HepG2 (cell line): ENCODE results near the gene CAMK1D. TPM values are rescaled to one million over a fixed set of nuclear protein-coding genes. Genes with fewer than 3 reads are reported as not detected.

Source experiments
- ATAC-seq: fragments of 200-7000 bp; cut with Tn5 transposase; 3 replicates; pipeline ENCODE4 v1.9.1; 2020; ENCODE audit warnings: mild to moderate bottlenecking, moderate library complexity
- Bru-seq: library from RNA; stranded (reverse); fragments of 400-500 nt; gene quantifications from one replicate; lab custom pipeline; 2021; lab: Mats Ljungman, UMichigan
- BruChase-seq, 2 experiments: library from RNA; stranded (reverse); fragments of 400-500 nt; gene quantifications; one replicate each; lab custom pipeline; 2021; lab: Mats Ljungman, UMichigan
- BruUV-seq: library from RNA; stranded (reverse); fragments of 400-500 nt; replicated peaks from 2 replicates; lab custom pipeline; 2021; lab: Mats Ljungman, UMichigan
- CTCF ChIA-PET: fragments of 300-600 bp; formaldehyde crosslinking; extraction: SDS; loops from one replicate; lab custom pipeline; 2021; ENCODE audit warnings: low total read pairs, inconsistent platforms, low intra/inter-chr PET ratio; lab: Yijun Ruan, JAX
- POLR2A ChIA-PET: fragments of 350-600 bp; sonication (Branson Sonifier 250); formaldehyde crosslinking; loops from one replicate; lab custom pipeline; 2020; ENCODE audit warnings: antibody characterized with exemption, inconsistent platforms; lab: Yijun Ruan, JAX
- DNase-seq: peaks from one replicate; pipeline ENCODE4 v3.0.0-alpha.2; 2015; ENCODE audit warnings: low spot score
- FAIRE-seq: peaks from 3 replicates; lab custom pipeline; 2011; peaks lifted over from hg19 to GRCh38; lab: Jason Lieb, UNC
- H2AFZ ChIP-seq: one replicate; pipeline ENCODE4 v1.6.1; 2011; ENCODE audit warnings: low read length, inconsistent platforms
- H3K27ac ChIP-seq: fragments of 300-600 bp; 3 replicates; pipeline ENCODE4 v1.8.0; 2011; ENCODE audit warnings: mixed run types, mild to moderate bottlenecking, mixed read lengths, low read length, inconsistent platforms; ENCODE audit not compliant: insufficient read depth; ENCODE audit errors: extremely low read length
- H3K27me3 ChIP-seq, 2 experiments: fragments of 200-600 bp in 1 of 2; 2 replicates in 1 of 2; 3 replicates in 1 of 2; pipeline versions ENCODE4 v1.6.0 to v1.8.0; 2011; ENCODE audit warnings: low read length in 2 of 2, mild to moderate bottlenecking in 2 of 2, moderate library complexity in 2 of 2, inconsistent platforms in 1 of 2; ENCODE audit not compliant: insufficient read depth in 2 of 2, control insufficient read depth in 1 of 2
- H3K36me3 ChIP-seq, 2 experiments: fragments of 200-600 bp in 1 of 2; replicated peaks in 1 of 2; 2 replicates in 1 of 2; 3 replicates in 1 of 2; pipeline versions ENCODE4 v1.5.1 to v1.8.0; 2011; ENCODE audit warnings: low read length in 2 of 2, inconsistent platforms in 1 of 2; ENCODE audit not compliant: insufficient read depth in 2 of 2, control insufficient read depth in 1 of 2
- H3K4me1 ChIP-seq: 2 replicates; pipeline ENCODE4 v1.5.1; 2012; ENCODE audit warnings: low read length, inconsistent platforms; ENCODE audit not compliant: insufficient read depth
- H3K4me2 ChIP-seq: 2 replicates; pipeline ENCODE4 v1.6.0; 2011; ENCODE audit warnings: low read depth, low read length, inconsistent platforms
- H3K4me3 ChIP-seq, 3 experiments: fragments of 200-600 bp in 1 of 3; sonication (generic), shearing (Covaris generic) in 1 of 3; replicated peaks in 1 of 3; 2 replicates each; pipeline ENCODE4 v1.5.1; 2011 to 2016; ENCODE audit warnings: low read length in 3 of 3, inconsistent platforms in 2 of 3, low read depth in 2 of 3, mild to moderate bottlenecking in 2 of 3, control low read depth in 1 of 3, mixed read lengths in 1 of 3; ENCODE audit not compliant: insufficient read depth in 1 of 3
- H3K79me2 ChIP-seq: one replicate; pipeline ENCODE4 v1.6.1; 2011; ENCODE audit warnings: low read length, inconsistent platforms; ENCODE audit not compliant: insufficient read depth
- H3K9ac ChIP-seq: 2 replicates; pipeline ENCODE4 v1.6.0; 2011; ENCODE audit warnings: mild to moderate bottlenecking, low read depth, low read length, inconsistent platforms; ENCODE audit not compliant: insufficient read depth
- H3K9me3 ChIP-seq: 2 replicates; pipeline ENCODE4 v1.5.1; 2012; ENCODE audit warnings: mild to moderate bottlenecking, low read length
- H4K20me1 ChIP-seq: 2 replicates; pipeline ENCODE4 v1.6.0; 2011; ENCODE audit warnings: inconsistent platforms, mild to moderate bottlenecking, low read length, moderate library complexity; ENCODE audit not compliant: insufficient read depth
- CTCF ChIP-seq: sonication (generic); formaldehyde crosslinking; IDR thresholded peaks from 2 replicates; pipeline ENCODE4 v1.5.0; 2020; ENCODE audit warnings: mild to moderate bottlenecking, missing genetic modification reagents, moderate library complexity
- HNRNPK ChIP-seq: fragments of 200-400 bp; formaldehyde crosslinking; IDR thresholded peaks from 2 replicates; pipeline ENCODE4 v1.6.1; 2018; ENCODE audit warnings: low read length, low read depth, moderate library complexity, mild to moderate bottlenecking; ENCODE audit not compliant: poor library complexity, severe bottlenecking
- MAZ ChIP-seq, 2 experiments: sonication (generic) in 1 of 2; formaldehyde crosslinking in 1 of 2; IDR thresholded peaks; 2 replicates each; pipeline versions ENCODE4 v1.5.0 to v1.6.1; 2012 to 2020; ENCODE audit warnings: low read depth in 2 of 2, mild to moderate bottlenecking in 2 of 2, borderline replicate concordance in 1 of 2, improper control_type of control experiment in 1 of 2, low read length in 1 of 2, missing genetic modification reagents in 1 of 2, moderate library complexity in 1 of 2
- PCBP1 ChIP-seq: fragments of 200-400 bp; formaldehyde crosslinking; IDR thresholded peaks from 2 replicates; pipeline ENCODE4 v1.6.1; 2017; ENCODE audit warnings: mild to moderate bottlenecking, low read depth, low read length, borderline replicate concordance
- THYN1 ChIP-seq: sonication (generic); formaldehyde crosslinking; IDR thresholded peaks from 2 replicates; pipeline ENCODE4 v1.8.1; 2023; ENCODE audit warnings: low read depth, mild to moderate bottlenecking, moderate library complexity, missing genetic modification reagents, borderline replicate concordance
- ZNF510 ChIP-seq: sonication (generic); formaldehyde crosslinking; IDR thresholded peaks from 2 replicates; pipeline ENCODE4 v1.4.0; 2020; ENCODE audit warnings: low read depth, mild to moderate bottlenecking, missing genetic modification reagents
- WGBS: methylation state at CpG from one replicate; pipeline ENCODE4 v1.1.6; 2017; ENCODE audit warnings: low lambda C conversion rate; 5-methylcytosine and 5-hydroxymethylcytosine counted together
- in situ Hi-C: cut with HindIII; loops from 2 replicates; pipeline ENCODE4 v1.10.0; 2017; ENCODE audit warnings: low pct_unique_long_range_greater_than_20kb; ENCODE audit not compliant: extremely low pct_ligation_motif_present
- intact Hi-C: fragments of 100-400 bp; cut with micrococcal nuclease; formaldehyde crosslinking; loops from one replicate; pipeline ENCODE4 v1.10.0; 2022; ENCODE audit not compliant: unreplicated experiment
- long read RNA-seq, 2 experiments: library from RNA in 1 of 2; library from polyadenylated mRNA in 1 of 2; stranded (forward) in 1 of 2; unstranded in 1 of 2; transcript quantifications; one replicate each; pipeline ENCODE4 v2.0.0, GENCODE V29; 2019 to 2022
- polyA minus RNA-seq, 3 experiments: library from RNA; depleted of rRNA, polyadenylated mRNA; stranded (reverse); fragments of >200 nt; gene quantifications; 2 replicates each; pipeline ENCODE4 v1.2.3, GENCODE V29; 2011; ENCODE audit warnings: low replicate concordance in 1 of 3
- polyA plus RNA-seq, 8 experiments: library from polyadenylated mRNA; depleted of rRNA in 3 of 8; stranded (reverse) in 7 of 8; unstranded in 1 of 8; fragments of >200 nt; fragmentation: Illumina TruSeq in 4 of 8; extraction: Trizol in 4 of 8; gene quantifications; 2 replicates each; pipeline versions ENCODE4 v1.2.1 to v1.2.3, GENCODE V29; 2011 to 2016; ENCODE audit warnings: low read depth in 4 of 8, missing spikeins in 1 of 8, mixed read lengths in 1 of 8; ENCODE audit not compliant: insufficient read depth in 1 of 8
- total RNA-seq, 5 experiments: library from RNA; depleted of rRNA; stranded (reverse); fragments of >200 nt; fragmentation: Illumina TruSeq; extraction: Trizol; gene quantifications; 2 replicates each; pipeline ENCODE4 v1.2.3, GENCODE V29; 2016; ENCODE audit warnings: low read depth in 1 of 5

Gene CAMK1D
- total RNA-seq (2016; rRNA removed; fragmentation: Illumina TruSeq; extraction: Trizol) (not detected in 2 replicates), polyA plus RNA-seq (2011; rRNA removed) (under 0.01 TPM in 1 of 2 replicates, not detected in the other), polyA minus RNA-seq (2011; rRNA and poly(A)+ RNA removed; ENCODE audit: low replicate concordance) (5.4 TPM in 1 of 2 replicates, not detected in the other), Bru-seq, nascent RNA (percentile 11 among the genes with signal in this experiment), BruChase-seq, experiment 1, labeled RNA remaining after a 6-hour chase (percentile 11 among the genes with signal in this experiment), BruChase-seq, experiment 2, labeled RNA remaining after a 2-hour chase (percentile 12 among the genes with signal in this experiment)
- total RNA-seq (2016; cell fraction: cytosol; rRNA removed; fragmentation: Illumina TruSeq; extraction: Trizol; ENCODE audit: low read depth): not detected in 2 replicates
- not detected in 2 replicates for total RNA-seq (2016; cell fraction: insoluble cytoplasmic fraction; rRNA removed; fragmentation: Illumina TruSeq; extraction: Trizol)
- not detected in 2 replicates for total RNA-seq (2016; cell fraction: membrane; rRNA removed; fragmentation: Illumina TruSeq; extraction: Trizol)
- total RNA-seq (2016; cell fraction: nucleus; rRNA removed; fragmentation: Illumina TruSeq; extraction: Trizol): not detected in 2 replicates
- 0.01 TPM in 1 of 2 replicates, not detected in the other for polyA plus RNA-seq (2011; cell fraction: cytosol; rRNA removed)
- polyA plus RNA-seq (2011; cell fraction: nucleus; rRNA removed): 0.07 TPM in 1 of 2 replicates, not detected in the other
- polyA plus RNA-seq (2012): not detected in 2 replicates
- polyA plus RNA-seq (2016; cell fraction: cytosol; fragmentation: Illumina TruSeq; extraction: Trizol; ENCODE audit: low read depth): not detected in 2 replicates
- polyA plus RNA-seq (2016; cell fraction: insoluble cytoplasmic fraction; fragmentation: Illumina TruSeq; extraction: Trizol; ENCODE audit: low read depth): not detected in 2 replicates
- polyA plus RNA-seq (2016; cell fraction: membrane; fragmentation: Illumina TruSeq; extraction: Trizol; ENCODE audit: low read depth): not detected in 2 replicates
- not detected in 2 replicates for polyA plus RNA-seq (2016; cell fraction: nucleus; fragmentation: Illumina TruSeq; extraction: Trizol; ENCODE audit: insufficient read depth, low read depth)
- polyA minus RNA-seq (2011; cell fraction: cytosol; rRNA and poly(A)+ RNA removed): 0.09 TPM in 1 of 2 replicates, not detected in the other
- not detected in 2 replicates for polyA minus RNA-seq (2011; cell fraction: nucleus; rRNA and poly(A)+ RNA removed)
- long read RNA-seq, experiment 1: 0 reads
- long read RNA-seq, experiment 2: 0 reads

GRCh38 chr10:12348870-12349628, at the start of gene CAMK1D:
TSS of gene CAMK1D (plus strand) at chr10:12349547.
- FAIRE-seq: no peak
- H3K36me3 ChIP-seq: no peaks in the 10 kb centered on the region
- no peaks in the 10 kb centered on the region for H3K79me2 ChIP-seq
- intact Hi-C loops (no loop called here), in situ Hi-C loops (no loop called here)
- H4K20me1 ChIP-seq: no peaks in the 10 kb centered on the region
- peak within 1 kb of the TSS; percentile 78 for H3K4me2 ChIP-seq
- H3K4me1 ChIP-seq: peaks cover 20% of the 10 kb centered on the region
- H3K4me3 ChIP-seq: peak within 1 kb of the TSS; percentile 45 to 62 (median 54)
- no peak within 1 kb of the TSS for H3K27ac ChIP-seq
- WGBS: 2% methylated on average over 29 of the region's 95 CpGs
- no TSS peak for BruUV-seq
- TF ChIP-seq MAZ (IDR thresholded peaks at IDR 0.05; ENCODE audit: borderline replicate concordance, low read depth, low read length) (no peak), MAZ (CRISPR knock-in tag; IDR thresholded peaks at IDR 0.05; ENCODE audit: low read depth) (0 out of 2 replicates have a peak, but pooled peaks have one; percentile 36), THYN1 (CRISPR knock-in tag) (no peak), HNRNPK (peak; percentile 87), ZNF510 (CRISPR knock-in tag) (no peak), CTCF (peak; percentile 33; the same call in 1 of the 2 replicates), PCBP1 (0 out of 2 replicates have a peak, but pooled peaks have one; percentile 35)
- H2AFZ ChIP-seq: no peak within 1 kb of the TSS
- ChIA-PET CTCF (no interaction called here), POLR2A (no interaction called here)
- peak; percentile 68 for ATAC-seq
- H3K27me3 ChIP-seq: peaks cover 5 to 45% of the 10 kb centered on the region in 2 experiments; a peak in 4 of 5 replicates
- H3K9ac ChIP-seq: no peak within 1 kb of the TSS
- DNase-seq: no peak
- H3K9me3 ChIP-seq: no peaks in the 10 kb centered on the region
